Heart left ventricle (tissue), 16 donors: ENCODE data around the gene GDPD4. TPM values are rescaled to one million over a fixed set of nuclear protein-coding genes. Genes with fewer than 3 reads are reported as not detected.

Experiments
- ATAC-seq, 4 donors: fragments of 200-7000 bp; cut with Tn5 transposase; one replicate each; pipeline ENCODE4 v1.9.1; 2020 to 2022; ENCODE audit warnings: moderate library complexity in 4 of 4, mild to moderate bottlenecking in 3 of 4, moderate number of reproducible peaks in 1 of 4
- DNase-seq, 5 donors: peaks; one replicate each; pipeline ENCODE4 v3.0.0-alpha.2; 2020
- H3K27ac ChIP-seq, 12 donors: fragments of 200-600 bp; sonication (generic) in 4 of 12; one replicate each; pipeline versions ENCODE4 v1.5.0 to v1.8.0; 2016 to 2022; ENCODE audit warnings: mild to moderate bottlenecking in 2 of 12
- H3K27me3 ChIP-seq, 9 donors: fragments of 200-600 bp; sonication (generic) in 2 of 9; one replicate each; pipeline versions ENCODE4 v1.5.1 to v1.8.0; 2016 to 2022; ENCODE audit warnings: mild to moderate bottlenecking in 3 of 9
- H3K36me3 ChIP-seq, 9 donors: fragments of 200-600 bp; sonication (generic) in 2 of 9; one replicate each; pipeline versions ENCODE4 v1.5.0 to v1.8.0; 2018 to 2022; ENCODE audit warnings: mild to moderate bottlenecking in 2 of 9
- H3K4me1 ChIP-seq, 12 donors: fragments of 200-600 bp; sonication (generic) in 4 of 12; one replicate each; pipeline versions ENCODE4 v1.5.0 to v1.8.0; 2016 to 2022; ENCODE audit warnings: mild to moderate bottlenecking in 3 of 12
- H3K4me3 ChIP-seq, 12 donors: fragments of 200-600 bp; sonication (generic) in 4 of 12; one replicate each; pipeline versions ENCODE4 v1.5.0 to v1.8.0; 2017 to 2022; ENCODE audit warnings: mild to moderate bottlenecking in 9 of 12, moderate library complexity in 4 of 12
- H3K9me3 ChIP-seq, 12 donors: fragments of 200-600 bp; sonication (generic) in 4 of 12; one replicate each; pipeline versions ENCODE4 v1.5.0 to v1.8.0; 2016 to 2022; ENCODE audit warnings: mild to moderate bottlenecking in 1 of 12
- CTCF ChIP-seq, 12 donors: fragments of 200-600 bp; sonication (generic) in 4 of 12; IDR thresholded peaks; one replicate each; pipeline versions ENCODE4 v1.5.0 to v1.8.0; 2018 to 2022; ENCODE audit warnings: antibody characterized with exemption in 12 of 12, mild to moderate bottlenecking in 5 of 12
- POLR2A ChIP-seq, 2 donors: fragments of 450-650 bp; IDR thresholded peaks; one replicate each; pipeline ENCODE4 v1.6.1; 2017; ENCODE audit warnings: antibody characterized with exemption in 2 of 2, mild to moderate bottlenecking in 2 of 2, moderate library complexity in 2 of 2
- WGBS, 4 donors: extraction: QIAGEN DNeasy Blood & Tissue Kit in 2 of 4; methylation state at CpG; one replicate each; pipeline versions ENCODE4 v1.1.5 to v1.1.7; 2013 to 2018; 5-methylcytosine and 5-hydroxymethylcytosine counted together
- intact Hi-C, 10 donors: fragments of 100-400 bp; cut with DNase I; formaldehyde crosslinking; loops; one replicate each; pipeline versions ENCODE4 v1.11.1 to v1.14.2; 2022
- polyA plus RNA-seq, 2 donors: library from polyadenylated mRNA; stranded (reverse); fragments of 200-250 nt; gene quantifications; one replicate each; pipeline ENCODE4 v1.2.3, GENCODE V29; 2013
- total RNA-seq, 9 donors: library from RNA; depleted of rRNA in 2 of 9; stranded (reverse); fragments of >200 nt in 2 of 9; fragmentation: NEBNext Ultra II Directional in 3 of 9; extraction: Animal tissue kit (Norgen Biotek cat#: 25700) in 3 of 9; gene quantifications; one replicate each; pipeline versions ENCODE4 v1.1.0 to v1.2.4, GENCODE V29; 2016 to 2023
- donor health status: ischemic (EF 13 %, LVEDD 7.1; RV severe dilation, severe dysfunction).
- donor health status: healthy with polysubstance abuse.
- donor health status: DM: no; HTN: yes; CAD: no.
- donor health status: DM: no; HTN: no; CAD: no.
- donor health status: ischemic (EF 25% LVEDD 6.9; RV normal size, moderate dysfunction).
- donor health status: ischemic (EF 25% LVEDD 5.7; RV mildly dilated, moderate dysfunction).
- donor health status: healthy.
- donor health status: DM: yes; HTN: yes; CAD: no.
- donor health status: ischemic (EF 35%, LVEDD 5.7; RV mildly dilated, moderate dysfunction).
- donor health status: nonischemic (EF 11% LVEDD 7.7; RV severe dilation, severe dysfunction).
- donor health status: DM: yes; HTN: yes; CAD: no.
- donor health status: PGD.
- donor health status: ischemic (EF 29% LVEDD 5.4; RV normal size, mild dysfunction).
- donor health status: nonischemic (EF 23%, LVEDD 6.1; RV moderate dilation, normal function).

Gene GDPD4
- total and polyA plus RNA-seq, 11 donors = 0.19 TPM; not detected in 10

DNA sequence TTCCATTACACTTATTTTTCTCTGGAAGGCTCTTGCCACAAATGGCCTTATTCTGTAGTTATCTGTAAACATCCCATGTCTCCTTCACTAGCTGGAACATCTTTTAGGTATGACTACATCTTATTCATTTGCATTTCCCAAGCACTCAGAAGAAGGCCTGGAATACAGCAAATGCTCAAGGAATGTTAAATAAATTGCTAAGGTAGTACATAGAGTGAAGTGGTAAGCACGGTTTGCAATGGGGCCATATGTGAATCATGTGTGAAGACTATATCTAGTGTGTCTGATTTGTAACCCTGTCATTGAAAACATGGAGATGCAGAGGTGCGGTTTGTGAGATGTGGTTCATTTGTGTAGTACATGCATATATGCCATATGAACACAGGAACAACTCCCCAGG, 33.5 kb downstream of the GDPD4 start:
- Histone ChIP-seq H3K27ac (no peak overlapping the region), H3K4me3 (no peak overlapping the region), H3K4me1 (no peaks in the 10 kb centered on the region), H3K36me3 (no peaks in the 10 kb centered on the region), H3K27me3 (peaks cover 0 to 4% (median 0%) of the 10 kb centered on the region in 9 donors), H3K9me3 (peaks cover 0 to 12% (median 6%) of the 10 kb centered on the region in 12 donors)
- intact Hi-C loops = no loop called here
- TF ChIP-seq POLR2A (IDR thresholded peaks at IDR 0.05) (no peak), CTCF (IDR thresholded peaks at IDR 0.05) (no peak)
- ATAC-seq (no peak), DNase-seq (no peak)
- 91 to 100% (median 92%) methylated on average over 2 of the region's 2 CpGs for WGBS, 4 donors

GRCh38 chr11:77266766-77267165, 34.7 kb downstream of the GDPD4 start:
- H3K27me3 ChIP-seq = peaks cover 0 to 4% (median 0%) of the 10 kb centered on the region in 9 donors
- no peaks in the 10 kb centered on the region for H3K36me3 ChIP-seq
- TF ChIP-seq POLR2A (IDR thresholded peaks at IDR 0.05) = no peak
- TF ChIP-seq CTCF (IDR thresholded peaks at IDR 0.05) = no peak
- no peak overlapping the region for H3K4me3 ChIP-seq
- no peak for ATAC-seq
- H3K4me1 ChIP-seq = no peaks in the 10 kb centered on the region
- peaks cover 0 to 24% (median 12%) of the 10 kb centered on the region in 12 donors for H3K9me3 ChIP-seq
- no peak for DNase-seq
- 72 to 95% (median 82%) methylated on average over 1 of the region's 1 CpG for WGBS, 4 donors
- intact Hi-C loops = no loop called here
- no peak overlapping the region for H3K27ac ChIP-seq

DNA sequence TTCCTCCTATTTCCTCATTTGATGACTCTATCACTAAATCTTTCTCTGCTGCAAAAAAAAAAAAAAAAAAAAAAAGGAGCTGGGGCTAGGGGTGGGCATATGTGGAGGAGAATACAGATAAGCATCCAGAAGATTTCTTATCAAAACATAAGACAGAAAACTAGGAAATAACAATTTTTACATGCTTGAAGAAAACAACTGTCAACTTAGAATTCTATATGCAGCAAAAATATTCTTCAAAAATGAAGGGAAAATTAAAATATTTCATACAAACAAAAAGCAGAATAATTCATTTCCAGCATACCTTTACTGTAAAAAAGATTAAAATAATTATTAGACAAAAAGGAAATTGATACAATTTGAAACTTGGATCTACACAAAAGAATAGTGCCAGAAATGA, 38.7 kb downstream of the GDPD4 start:
- H3K27ac ChIP-seq = no peak overlapping the region
- H3K27me3 ChIP-seq = no peaks in the 10 kb centered on the region
- H3K4me1 ChIP-seq = no peaks in the 10 kb centered on the region
- H3K36me3 ChIP-seq = no peaks in the 10 kb centered on the region
- DNase-seq (no peak), ATAC-seq (no peak)
- intact Hi-C loops = no loop called here
- H3K4me3 ChIP-seq = no peak overlapping the region
- peaks cover 0 to 24% (median 12%) of the 10 kb centered on the region in 12 donors for H3K9me3 ChIP-seq
- TF ChIP-seq POLR2A (IDR thresholded peaks at IDR 0.05) (no peak), CTCF (IDR thresholded peaks at IDR 0.05) (no peak)

DNA sequence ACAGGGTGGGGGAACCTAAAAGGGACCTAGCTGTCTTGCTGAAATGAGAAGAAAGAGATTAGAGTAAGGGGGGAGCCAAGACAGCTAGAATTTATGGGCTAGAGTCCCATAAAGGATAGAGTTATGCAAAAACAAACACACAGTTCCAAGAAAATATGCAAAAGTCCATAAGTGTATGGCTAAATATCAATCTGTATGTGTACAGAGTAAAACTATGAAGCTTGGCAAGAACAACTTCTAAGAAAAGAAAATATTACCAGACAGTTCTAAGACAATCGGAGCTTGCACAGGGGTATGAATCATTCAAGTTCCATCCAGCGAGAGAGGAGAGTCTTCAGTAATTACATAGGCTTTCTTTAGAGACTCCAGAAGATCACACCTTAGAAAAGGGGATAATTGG, 41.8 kb downstream of the GDPD4 start:
- DNase-seq = no peak
- TF ChIP-seq POLR2A (IDR thresholded peaks at IDR 0.05) (no peak), CTCF (IDR thresholded peaks at IDR 0.05) (no peak)
- H3K27ac ChIP-seq = no peak overlapping the region
- no peak overlapping the region for H3K4me3 ChIP-seq
- no peaks in the 10 kb centered on the region for H3K36me3 ChIP-seq
- WGBS, 4 donors = 73 to 88% (median 80%) methylated on average over 2 of the region's 2 CpGs
- H3K9me3 ChIP-seq = peaks cover 0 to 24% (median 12%) of the 10 kb centered on the region in 12 donors
- intact Hi-C loops = no loop called here
- ATAC-seq = no peak
- no peaks in the 10 kb centered on the region for H3K27me3 ChIP-seq
- H3K4me1 ChIP-seq = no peaks in the 10 kb centered on the region
